Esophagus (tissue), 2 donors: ENCODE data around the gene SUGCT. TPM values are rescaled to one million over a fixed set of nuclear protein-coding genes. Genes with fewer than 3 reads are reported as not detected.
"Not testable (repeated sequence)": the region's sequence is repeated elsewhere in the genome, so short reads cannot be mapped to it uniquely, and the experiment has no call there.

Source experiments
- H3K27ac ChIP-seq, 2 donors: one replicate each; pipeline ENCODE4 v1.5.1; 2013; ENCODE audit warnings: low read depth in 2 of 2, mild to moderate bottlenecking in 2 of 2, inconsistent platforms in 1 of 2, low read length in 1 of 2, moderate library complexity in 1 of 2
- H3K27me3 ChIP-seq, 2 donors: one replicate each; pipeline ENCODE4 v1.6.1; 2013; ENCODE audit warnings: low read length in 2 of 2, control low read depth in 1 of 2, mild to moderate bottlenecking in 1 of 2; ENCODE audit not compliant: insufficient read depth in 2 of 2, control insufficient read depth in 1 of 2
- H3K36me3 ChIP-seq, 2 donors: one replicate each; pipeline ENCODE4 v1.6.1; 2013; ENCODE audit warnings: low read length in 1 of 2; ENCODE audit not compliant: control insufficient read depth in 2 of 2, insufficient read depth in 2 of 2
- H3K4me1 ChIP-seq, 2 donors: one replicate each; pipeline ENCODE4 v1.6.1; 2013; ENCODE audit warnings: low read length in 1 of 2; ENCODE audit not compliant: control insufficient read depth in 2 of 2, insufficient read depth in 2 of 2
- H3K4me3 ChIP-seq, 2 donors: one replicate each; pipeline ENCODE4 v1.5.1; 2013; ENCODE audit warnings: low read length in 2 of 2, mild to moderate bottlenecking in 2 of 2, low read depth in 1 of 2, moderate library complexity in 1 of 2
- H3K9me3 ChIP-seq, 2 donors: one replicate each; pipeline ENCODE4 v1.6.1; 2013; ENCODE audit warnings: mild to moderate bottlenecking in 2 of 2, low read depth in 1 of 2, low read length in 1 of 2, moderate library complexity in 1 of 2; ENCODE audit not compliant: control insufficient read depth in 2 of 2, insufficient read depth in 1 of 2
- WGBS, 2 donors: extraction: QIAGEN DNeasy Blood & Tissue Kit; methylation state at CpG; one replicate each; pipeline ENCODE4 v1.1.7; 2013; 5-methylcytosine and 5-hydroxymethylcytosine counted together
- polyA plus RNA-seq, 2 donors: library from polyadenylated mRNA; stranded (reverse); fragments of 200-250 nt; gene quantifications; one replicate each; pipeline ENCODE4 v1.2.3, GENCODE V29; 2013
- donor health status: healthy with polysubstance abuse.
- donor health status: Bipolar disorder and iron deficiency.

The SUGCT gene
- polyA plus RNA-seq, 2 donors, result 1.7 to 2.3 TPM

DNA sequence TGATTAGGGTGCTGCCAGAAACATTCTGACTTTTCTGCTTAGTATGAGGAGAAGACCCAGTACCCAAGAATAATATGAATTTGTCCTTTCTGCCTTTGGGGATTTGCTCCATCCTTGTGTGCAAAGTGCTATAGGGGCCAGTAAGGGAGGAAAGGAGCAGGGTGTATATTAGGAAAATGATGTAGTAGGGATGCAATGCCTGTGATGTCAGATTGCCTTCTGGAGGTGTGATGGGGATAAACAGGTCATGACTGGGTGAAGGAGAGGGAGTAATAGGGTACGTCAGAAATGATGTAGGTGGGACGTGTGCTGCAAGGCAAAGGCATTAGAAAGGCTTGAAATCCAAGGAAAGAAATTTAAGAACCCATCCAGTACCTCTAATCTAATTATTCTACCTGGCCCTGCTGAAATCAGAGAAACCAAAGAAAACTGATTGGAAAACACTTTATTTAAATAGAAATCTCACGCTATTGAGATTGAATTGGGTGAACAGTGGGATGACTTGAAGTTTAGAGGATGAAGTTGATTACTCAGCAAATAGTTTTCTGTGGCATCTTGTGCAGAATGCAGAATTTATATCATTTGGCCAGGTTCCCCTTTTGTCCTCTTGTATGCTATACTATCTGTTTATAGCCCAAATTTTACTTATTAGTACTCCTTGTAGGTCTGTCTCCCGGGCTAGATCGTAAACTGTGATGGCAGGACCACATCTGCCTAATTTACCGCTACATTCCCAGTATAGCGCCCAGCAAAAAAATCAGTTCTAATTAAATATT lies 503.9 kb downstream of the SUGCT start:
- Histone ChIP-seq H3K4me3 (no peak overlapping the region), H3K36me3 (no peaks in the 10 kb centered on the region), H3K4me1 (no peaks in the 10 kb centered on the region), H3K9me3 (no peaks in the 10 kb centered on the region), H3K27ac (no peak overlapping the region), H3K27me3 (no peaks in the 10 kb centered on the region)
- 90 to 91% methylated on average over 7 of the region's 7 CpGs for WGBS, 2 donors

DNA sequence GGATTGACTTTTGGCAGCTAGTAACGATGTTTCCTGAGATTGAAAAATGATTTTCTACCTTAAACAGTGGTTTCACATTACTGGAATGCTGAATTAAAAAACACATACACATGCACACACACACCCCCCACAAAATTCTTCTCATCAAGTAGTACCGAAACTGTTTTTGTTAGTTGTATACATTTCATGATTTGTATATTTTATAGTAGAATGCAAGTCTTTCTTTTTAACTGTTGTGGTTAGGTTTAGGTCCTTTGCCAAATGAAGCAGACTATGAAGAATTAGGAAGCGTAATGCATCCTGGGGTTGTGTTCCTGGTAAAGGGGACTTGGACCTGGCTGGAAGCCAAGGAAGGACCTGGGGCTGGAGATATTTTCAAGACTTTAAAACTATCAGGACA lies 505.8 kb downstream of the SUGCT start:
- Histone ChIP-seq H3K4me3 (no peak overlapping the region), H3K9me3 (no peaks in the 10 kb centered on the region), H3K4me1 (no peaks in the 10 kb centered on the region), H3K36me3 (no peaks in the 10 kb centered on the region), H3K27me3 (no peaks in the 10 kb centered on the region), H3K27ac (no peak overlapping the region)
- WGBS, 2 donors, result 56 to 59% methylated on average over 3 of the region's 3 CpGs

DNA sequence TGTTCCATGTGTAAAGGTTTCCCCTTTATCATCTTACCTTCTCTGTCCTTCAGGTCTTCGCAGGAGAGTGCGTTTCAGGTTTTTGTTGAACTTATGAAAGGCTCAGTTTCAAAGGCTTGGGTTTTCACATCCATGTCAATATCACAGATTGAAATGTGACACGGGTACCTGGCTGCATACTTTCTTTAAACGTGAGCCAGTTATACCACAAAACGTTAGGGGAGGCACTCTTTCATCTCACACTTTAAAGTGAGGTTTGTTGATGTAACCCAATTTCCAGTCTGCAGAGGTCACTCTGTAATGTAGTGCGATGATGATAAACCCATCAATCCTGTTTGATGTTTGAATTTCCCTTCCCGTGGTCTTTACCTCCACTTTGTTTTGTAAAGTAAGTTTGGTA lies 506.9 kb downstream of the SUGCT start:
- 45 to 53% methylated on average over 7 of the region's 7 CpGs for WGBS, 2 donors
- Histone ChIP-seq H3K4me1 (no peaks in the 10 kb centered on the region), H3K27ac (no peak overlapping the region), H3K36me3 (no peaks in the 10 kb centered on the region), H3K9me3 (no peaks in the 10 kb centered on the region), H3K4me3 (no peak overlapping the region), H3K27me3 (no peaks in the 10 kb centered on the region)

DNA sequence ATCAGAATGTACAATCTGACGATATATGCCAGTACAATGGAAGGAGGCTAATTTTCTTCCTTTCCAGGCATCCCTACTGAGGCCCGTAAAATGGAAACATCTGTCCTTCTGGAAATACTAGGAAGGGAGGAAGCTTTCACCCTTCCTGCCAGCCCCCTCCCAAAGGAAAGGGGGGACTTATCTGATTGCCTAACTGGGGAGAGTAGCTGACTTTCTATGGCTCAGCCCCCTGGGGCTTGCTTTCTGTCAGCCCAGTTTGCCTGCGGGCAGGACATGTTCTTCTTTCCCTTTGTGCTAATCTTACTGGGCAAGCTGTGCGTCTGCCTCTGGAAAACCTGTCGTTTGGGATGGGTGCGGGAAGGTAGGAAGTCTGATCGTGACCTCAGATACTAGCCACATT lies 508.9 kb downstream of the SUGCT start:
- Histone ChIP-seq H3K27ac (no peak overlapping the region), H3K36me3 (no peaks in the 10 kb centered on the region), H3K9me3 (no peaks in the 10 kb centered on the region), H3K4me3 (no peak overlapping the region), H3K27me3 (no peaks in the 10 kb centered on the region), H3K4me1 (no peaks in the 10 kb centered on the region)
- WGBS, 2 donors, result 85 to 88% methylated on average over 7 of the region's 7 CpGs

DNA sequence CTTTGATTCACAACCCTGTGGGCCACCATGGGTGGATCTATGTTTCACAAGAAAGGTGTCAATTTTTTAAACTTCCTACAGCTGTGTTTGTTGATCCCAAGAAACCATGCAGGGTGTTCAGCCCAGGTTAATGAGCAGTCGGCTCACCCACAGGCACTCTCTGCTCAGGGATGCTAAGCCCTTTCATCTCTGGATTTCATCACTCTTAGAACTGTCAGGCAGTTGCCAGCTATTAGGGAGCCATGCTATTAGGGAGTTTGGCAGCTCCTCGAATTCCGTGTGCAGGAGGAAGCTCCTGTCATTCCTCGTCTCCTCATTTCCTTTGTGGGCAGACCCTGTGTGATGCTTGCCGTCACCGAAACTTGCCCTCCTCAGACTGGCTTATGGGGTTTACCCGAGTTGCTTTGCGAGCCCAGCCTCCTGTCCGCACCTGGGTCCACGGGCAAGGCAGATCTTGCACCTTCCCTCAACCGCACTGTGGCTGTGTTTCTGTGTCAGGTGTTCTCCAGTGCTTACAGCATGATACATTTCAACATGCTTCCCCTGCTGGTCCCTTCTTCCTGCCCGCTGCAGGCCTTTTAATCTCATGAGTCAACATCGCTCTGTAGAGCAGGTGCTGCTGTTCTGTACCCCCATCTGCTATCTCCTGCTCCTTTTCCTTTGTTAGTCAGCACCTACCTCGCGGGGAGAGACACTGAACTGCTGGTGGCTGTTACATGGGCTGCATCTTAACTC lies 509.8 kb downstream of the SUGCT start:
- Histone ChIP-seq H3K4me1 (no peaks in the 10 kb centered on the region), H3K27ac (no peak overlapping the region), H3K9me3 (no peaks in the 10 kb centered on the region), H3K4me3 (no peak overlapping the region), H3K27me3 (no peaks in the 10 kb centered on the region), H3K36me3 (no peaks in the 10 kb centered on the region)
- 74% methylated on average over 15 of the region's 15 CpGs for WGBS, 2 donors

DNA sequence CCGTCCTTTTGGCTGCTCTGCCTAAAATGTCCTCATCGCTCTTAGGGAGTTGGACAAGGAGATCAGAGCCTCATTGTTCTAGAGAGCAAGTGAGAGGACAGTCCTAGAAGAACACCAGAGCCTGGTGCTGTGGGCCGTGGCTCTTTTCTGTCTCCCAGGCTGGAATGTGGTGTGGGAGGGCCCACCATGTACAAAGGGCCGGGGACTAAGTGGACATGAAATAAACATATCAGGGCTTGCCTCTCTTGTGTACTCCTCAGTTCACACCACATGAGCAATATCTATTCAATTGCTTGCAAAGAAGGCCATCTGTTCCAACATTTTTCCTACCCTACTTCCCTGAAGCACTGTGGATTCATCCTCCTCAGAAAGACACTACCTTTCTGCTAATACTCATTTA lies 510.4 kb downstream of the SUGCT start:
- WGBS, 2 donors, result 80 to 87% methylated on average over 4 of the region's 4 CpGs
- Histone ChIP-seq H3K27ac (no peak overlapping the region), H3K9me3 (peaks cover 0 to 2% of the 10 kb centered on the region in 2 donors), H3K4me1 (no peaks in the 10 kb centered on the region), H3K27me3 (no peaks in the 10 kb centered on the region), H3K4me3 (no peak overlapping the region), H3K36me3 (no peaks in the 10 kb centered on the region)

DNA sequence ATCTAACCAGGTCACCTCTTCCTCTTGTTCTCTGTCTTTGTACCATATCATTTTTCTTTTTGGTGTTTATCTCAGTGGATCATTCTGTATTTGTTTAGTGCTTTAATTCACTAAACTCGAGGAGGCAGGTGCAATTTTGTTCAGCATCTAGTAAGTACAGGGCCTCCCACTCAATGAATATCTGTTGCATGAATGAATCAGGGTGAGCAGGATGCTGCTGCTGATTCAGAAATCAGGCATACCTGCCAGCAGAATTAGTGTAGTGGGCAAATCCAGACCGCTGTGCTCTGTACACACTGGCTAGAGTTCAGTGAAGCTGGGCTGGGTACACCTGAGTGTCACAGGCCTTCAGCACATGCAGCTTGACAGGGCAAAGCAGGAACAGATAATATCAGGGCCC lies 511.9 kb downstream of the SUGCT start:
- H3K4me3 ChIP-seq, result no peak overlapping the region
- no peaks in the 10 kb centered on the region for H3K36me3 ChIP-seq
- no peaks in the 10 kb centered on the region for H3K27me3 ChIP-seq
- peaks cover 0 to 2% of the 10 kb centered on the region in 2 donors for H3K9me3 ChIP-seq
- no peak overlapping the region for H3K27ac ChIP-seq
- H3K4me1 ChIP-seq, result no peaks in the 10 kb centered on the region
- 66 to 73% methylated on average over 2 of the region's 2 CpGs for WGBS, 2 donors

DNA sequence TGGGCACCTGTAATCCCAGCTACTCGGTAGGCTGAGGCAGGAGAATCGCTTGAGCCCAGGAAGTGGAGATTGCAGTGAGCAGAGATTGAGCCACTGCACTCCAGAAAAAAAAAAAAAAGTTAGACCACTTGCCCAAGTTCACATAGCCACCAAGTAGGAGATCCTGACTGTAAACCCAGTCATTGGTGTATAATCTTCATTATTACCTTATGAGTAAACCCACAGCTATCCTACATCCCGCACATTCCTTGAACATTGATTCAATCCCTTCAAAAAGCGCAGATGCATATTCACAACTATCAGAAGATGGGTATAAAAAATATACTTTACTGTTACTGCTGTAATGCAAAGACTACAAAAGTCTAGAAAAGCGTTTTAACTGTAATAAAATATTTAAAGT lies 512.9 kb downstream of the SUGCT start:
- Histone ChIP-seq H3K27ac (no peak overlapping the region), H3K4me1 (no peaks in the 10 kb centered on the region), H3K27me3 (no peaks in the 10 kb centered on the region), H3K4me3 (no peak overlapping the region), H3K9me3 (peaks cover 0 to 2% of the 10 kb centered on the region in 2 donors), H3K36me3 (no peaks in the 10 kb centered on the region)
- 95 to 97% methylated on average over 5 of the region's 5 CpGs for WGBS, 2 donors

DNA sequence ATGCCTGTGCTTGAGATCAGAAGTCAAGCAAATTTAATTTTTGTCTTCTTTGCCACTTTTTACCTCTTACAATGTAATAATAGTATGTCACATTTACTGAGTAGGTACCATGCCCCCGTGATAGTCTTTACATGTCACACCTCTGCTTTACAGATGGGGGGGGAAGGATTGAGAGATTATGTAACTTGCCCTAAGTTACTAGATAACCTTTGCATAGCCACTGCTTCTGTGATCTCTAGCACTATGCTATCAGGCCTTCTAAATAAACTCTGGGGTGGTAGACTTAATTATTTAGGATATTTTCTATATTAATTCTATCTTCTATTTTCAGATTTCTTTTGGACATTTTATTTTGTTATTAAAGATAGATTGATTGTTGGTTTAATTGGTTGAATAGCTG lies 514.4 kb downstream of the SUGCT start:
- Histone ChIP-seq H3K27ac (no peak overlapping the region), H3K4me1 (no peaks in the 10 kb centered on the region), H3K27me3 (no peaks in the 10 kb centered on the region), H3K4me3 (no peak overlapping the region), H3K36me3 (no peaks in the 10 kb centered on the region), H3K9me3 (peaks cover 0 to 2% of the 10 kb centered on the region in 2 donors)
- WGBS, 2 donors, result 79 to 81% methylated on average over 1 of the region's 1 CpG

DNA sequence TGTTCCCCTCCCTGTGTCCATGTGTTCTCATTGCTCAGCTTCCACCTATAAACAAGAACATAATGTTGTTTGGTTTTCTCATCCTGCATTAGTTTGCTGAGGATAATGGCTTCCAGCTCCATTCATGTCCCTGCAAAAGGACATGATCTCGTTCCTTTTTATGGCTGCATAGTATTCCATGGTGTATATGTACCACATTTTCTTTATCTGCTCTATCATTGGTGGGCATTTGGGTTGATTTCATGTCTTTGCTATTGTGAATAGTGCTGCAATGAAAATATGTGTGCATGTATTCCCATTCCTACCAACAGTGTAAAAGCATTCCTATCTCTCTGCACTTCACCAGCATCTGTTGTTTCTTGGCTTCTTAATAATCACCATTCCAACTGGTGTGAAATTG lies 516.1 kb downstream of the SUGCT start:
- H3K27me3 ChIP-seq, H3K27ac ChIP-seq, H3K9me3 ChIP-seq, H3K36me3 ChIP-seq, H3K4me1 ChIP-seq, H3K4me3 ChIP-seq: not testable (repeated sequence)
- 85% methylated on average over 1 of the region's 1 CpG for WGBS, 2 donors
